HUDEP-2 (cell line): Measurements from ENCODE around the gene AGRP.
A peak's percentile ranks its signal among the peaks of the same experiment; 100 is the strongest.

Experiments used
- DNase-seq, 76 experiments: peaks; one replicate each; lab custom pipeline; 2025; ENCODE audit not compliant: unreplicated experiment in 76 of 76; lab: John Stamatoyannopoulos, UW

AGRP gene

GRCh38 chr16:67466581-67466980 is 16.8 kb downstream of the AGRP start:
- DNase-seq: no peak

- no peak for DNase-seq
Measured at GRCh38 chr16:67464565-67464964, 18.8 kb downstream of the AGRP start.

- DNase-seq: no peak
Measured at GRCh38 chr16:67463691-67464090, 19.7 kb downstream of the AGRP start.

DNA sequence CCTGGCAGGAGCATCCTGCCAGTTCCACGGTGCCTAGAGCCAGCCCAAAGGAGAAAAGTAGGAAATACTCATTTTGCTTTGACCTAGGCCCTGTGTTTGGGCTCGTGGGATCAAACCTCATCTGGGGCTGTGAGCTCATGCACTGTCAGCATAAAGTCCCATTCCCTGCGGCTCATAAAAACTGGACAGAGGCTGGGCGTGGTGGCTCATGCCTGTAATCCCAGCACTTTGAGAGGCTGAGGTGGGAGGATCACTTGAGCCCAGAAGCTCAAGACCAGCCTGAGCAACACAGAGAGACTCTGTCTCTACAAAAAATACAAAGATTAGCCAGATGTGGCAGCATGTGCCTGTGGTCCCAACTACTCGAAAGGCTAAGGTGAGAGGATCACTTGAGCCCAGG is 20.3 kb downstream of the AGRP start:
- DNase-seq: no peak

DNA sequence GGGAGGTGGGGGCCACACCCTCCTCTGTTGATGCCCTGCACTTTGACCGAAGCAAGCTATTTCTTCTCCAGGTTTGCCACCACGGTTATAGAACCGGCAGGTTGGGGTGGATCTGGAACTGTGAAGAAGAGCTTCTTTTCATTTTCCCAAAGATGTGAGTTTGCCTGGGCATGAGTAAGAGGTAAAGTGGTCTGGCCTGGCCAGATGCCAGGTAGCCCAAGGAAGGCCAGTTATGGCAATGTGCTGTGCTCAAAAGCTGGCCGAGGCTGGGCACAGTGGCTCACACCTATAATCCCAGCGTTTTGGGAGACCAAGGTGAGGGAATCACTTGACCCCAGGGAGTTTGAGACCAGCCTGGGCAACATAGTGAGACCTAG is 21.1 kb downstream of the AGRP start:
- DNase-seq: peak in 1 of 76 experiments; percentile 8

DNA sequence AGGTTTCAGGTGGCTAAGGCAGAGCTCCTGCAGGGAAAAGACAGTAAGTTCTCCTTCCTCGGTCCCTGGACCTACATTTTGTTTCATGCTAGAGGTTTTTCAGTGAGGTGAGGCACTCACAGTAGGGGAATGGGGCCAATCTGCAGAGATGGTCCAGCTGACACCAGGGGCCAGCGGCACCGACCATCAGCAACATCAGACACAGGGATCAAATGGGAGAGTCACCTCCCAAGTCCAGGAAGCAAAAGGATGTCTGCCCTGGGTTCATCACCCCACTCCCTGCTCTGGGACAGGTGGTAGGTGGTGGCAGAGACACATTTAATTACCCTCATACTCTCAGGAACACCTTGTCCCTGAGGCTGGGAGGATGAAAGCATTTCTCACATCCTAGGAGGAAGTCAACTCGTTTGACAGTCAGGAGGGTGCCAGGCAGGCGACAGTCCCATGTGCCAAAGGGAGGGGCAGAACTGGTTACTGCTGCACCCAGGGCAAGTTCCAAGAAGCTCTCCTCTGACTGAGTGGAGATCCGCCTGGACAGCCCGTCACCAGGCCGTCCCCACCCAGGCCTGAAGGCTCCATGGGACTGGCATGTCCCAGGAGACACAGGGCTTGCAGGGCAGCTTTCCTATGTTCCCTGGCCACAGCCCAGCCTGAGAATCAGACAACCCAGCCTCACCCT is 21.6 kb downstream of the AGRP start:
- DNase-seq: peak in 27 of 76 experiments; percentile 6 to 58 (median 29)

DNA sequence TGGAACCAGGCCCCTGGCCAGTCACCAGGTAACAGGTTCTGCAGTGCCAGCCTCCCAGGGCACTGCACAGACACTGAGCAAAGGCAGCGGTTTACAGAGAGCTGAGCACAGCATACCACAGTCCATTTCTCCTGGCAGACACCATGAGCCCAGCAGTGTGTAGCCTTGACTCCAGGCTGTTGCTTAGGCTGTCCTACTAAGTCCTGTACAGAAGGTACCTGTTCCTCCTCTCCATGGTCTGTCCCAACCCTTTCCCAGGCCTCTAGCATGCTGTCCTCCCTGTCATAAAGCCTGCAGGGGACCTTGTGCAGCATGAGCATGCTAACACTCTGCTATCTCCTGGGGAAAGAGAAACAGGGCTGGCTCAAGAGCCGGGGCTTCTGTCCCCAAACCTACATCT is 22.4 kb downstream of the AGRP start:
- no peak for DNase-seq

GRCh38 chr16:67460168-67460567 is 23.2 kb downstream of the AGRP start:
- DNase-seq: peak in 72 of 76 experiments; percentile 28 to 87 (median 64)

- DNase-seq: no peak
Measured at GRCh38 chr16:67459861-67460150, 23.5 kb downstream of the AGRP start.

DNA sequence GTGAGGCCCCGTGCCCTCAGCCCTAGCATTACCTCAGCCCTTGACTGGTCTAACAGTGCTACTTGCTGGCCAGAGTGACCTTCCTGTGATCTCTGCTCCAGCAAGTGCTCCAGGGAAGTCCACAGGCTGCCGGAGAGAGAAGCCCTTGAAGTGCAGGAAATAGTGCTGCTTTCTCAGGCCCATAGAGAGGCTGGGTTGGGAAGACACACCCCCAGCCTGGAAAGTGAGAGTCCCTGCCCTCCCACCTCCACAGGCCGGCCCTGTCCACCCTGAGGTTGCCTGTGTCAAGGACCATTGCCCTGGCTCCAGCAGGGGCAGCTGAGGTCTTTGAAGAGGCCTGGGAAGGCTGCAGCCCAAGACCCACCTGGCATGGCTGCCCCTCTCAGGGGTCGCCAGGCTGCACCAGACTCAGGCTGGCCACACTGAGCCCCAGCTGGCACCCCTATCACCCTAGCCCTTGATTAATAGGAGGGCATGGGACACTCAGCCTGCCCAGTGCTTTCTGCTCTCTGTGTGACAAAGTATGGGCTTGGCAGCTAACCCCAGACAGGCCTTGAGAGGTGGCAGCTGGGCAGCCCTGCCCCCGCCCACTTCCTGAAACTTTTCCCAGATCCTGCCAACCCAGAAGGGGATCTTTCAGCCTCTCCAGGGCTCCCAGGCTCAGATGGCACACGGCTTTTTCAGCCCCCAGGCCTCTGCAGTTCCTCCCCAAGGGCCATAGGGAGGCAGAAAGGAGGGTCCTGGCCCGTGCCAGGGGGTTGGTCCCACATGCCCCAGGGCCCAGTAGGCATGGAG is 24.1 kb downstream of the AGRP start:
- DNase-seq: peak in 1 of 76 experiments; percentile 22

- no peak for DNase-seq
Measured at GRCh38 chr16:67458121-67458641, 25.2 kb downstream of the AGRP start.

DNA sequence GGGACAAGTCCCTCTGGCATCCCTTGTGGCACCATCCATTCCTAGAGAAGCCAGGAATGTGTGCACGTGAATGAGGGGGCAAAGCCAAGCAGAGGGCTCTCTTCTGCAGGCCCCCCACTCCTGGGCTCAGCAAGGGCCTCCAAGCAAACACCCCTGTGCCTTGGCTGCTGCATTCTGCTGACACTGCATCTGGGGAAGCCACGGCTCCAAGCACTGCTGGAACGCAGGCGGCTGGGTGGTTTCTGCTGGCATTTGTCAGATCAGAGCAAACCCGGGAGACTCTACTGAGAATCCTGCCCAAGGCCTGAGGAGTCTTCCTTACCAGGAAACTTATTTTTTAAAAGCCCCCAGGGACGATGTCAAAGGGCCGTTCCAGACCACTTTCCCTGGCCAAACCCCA is 25.7 kb downstream of the AGRP start:
- no peak for DNase-seq

DNA sequence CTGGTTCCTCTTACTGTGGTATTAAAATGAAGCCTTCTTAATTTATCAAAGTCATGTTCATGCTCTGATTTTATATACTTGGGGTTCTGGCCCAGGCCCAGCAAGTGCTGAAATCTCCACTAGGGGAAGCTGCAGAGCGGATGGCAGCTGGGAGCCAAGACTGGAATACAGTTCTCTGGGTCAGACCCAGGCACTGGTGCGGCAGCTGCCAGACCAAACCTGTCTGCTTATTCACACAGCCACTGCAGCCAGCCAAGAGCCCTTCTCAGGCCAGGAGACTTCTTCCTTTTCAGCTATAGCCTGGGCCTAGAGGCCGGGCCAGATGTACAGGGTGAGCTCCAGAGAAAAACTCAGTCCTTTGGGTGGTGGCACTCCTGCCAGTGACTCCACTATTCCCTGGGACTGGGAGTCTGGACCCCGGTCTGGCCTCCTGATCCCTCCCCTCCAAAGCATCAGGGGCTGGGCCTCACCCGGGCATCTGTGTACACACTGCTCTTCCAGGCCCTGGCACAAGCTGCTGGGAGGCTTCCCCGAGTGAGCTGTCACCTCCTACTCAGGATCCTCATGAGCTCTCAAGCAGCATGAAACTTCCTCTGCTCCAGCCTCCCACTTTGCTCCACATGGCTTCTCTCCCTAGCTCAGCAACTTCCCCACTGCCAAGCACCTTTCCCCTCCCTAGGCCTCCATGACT is 26.8 kb downstream of the AGRP start:
- DNase-seq: peak in 11 of 76 experiments; percentile 4 to 31 (median 14)

DNA sequence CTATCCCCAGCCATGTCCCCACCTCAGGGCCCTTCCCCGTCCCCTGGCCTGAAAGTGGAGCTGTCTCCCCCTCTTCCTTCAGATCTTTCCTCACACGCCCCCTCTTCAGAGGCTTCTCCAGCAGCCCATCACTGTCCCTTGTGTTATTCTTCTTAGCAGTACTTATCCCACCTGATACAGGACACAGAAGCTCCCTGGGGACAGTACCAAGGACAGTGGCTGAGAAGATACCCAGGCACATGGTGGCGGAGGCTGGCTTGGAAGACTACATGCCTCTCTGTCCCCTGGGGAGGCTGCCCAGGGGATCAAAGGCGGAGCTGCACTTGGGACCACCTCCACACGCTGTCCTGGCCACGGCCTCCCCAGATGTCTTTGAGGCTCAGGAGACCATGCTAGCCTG is 28.5 kb downstream of the AGRP start:
- DNase-seq: no peak

GRCh38 chr16:67454104-67454503 is 29.2 kb downstream of the AGRP start:
- DNase-seq: no peak

DNA sequence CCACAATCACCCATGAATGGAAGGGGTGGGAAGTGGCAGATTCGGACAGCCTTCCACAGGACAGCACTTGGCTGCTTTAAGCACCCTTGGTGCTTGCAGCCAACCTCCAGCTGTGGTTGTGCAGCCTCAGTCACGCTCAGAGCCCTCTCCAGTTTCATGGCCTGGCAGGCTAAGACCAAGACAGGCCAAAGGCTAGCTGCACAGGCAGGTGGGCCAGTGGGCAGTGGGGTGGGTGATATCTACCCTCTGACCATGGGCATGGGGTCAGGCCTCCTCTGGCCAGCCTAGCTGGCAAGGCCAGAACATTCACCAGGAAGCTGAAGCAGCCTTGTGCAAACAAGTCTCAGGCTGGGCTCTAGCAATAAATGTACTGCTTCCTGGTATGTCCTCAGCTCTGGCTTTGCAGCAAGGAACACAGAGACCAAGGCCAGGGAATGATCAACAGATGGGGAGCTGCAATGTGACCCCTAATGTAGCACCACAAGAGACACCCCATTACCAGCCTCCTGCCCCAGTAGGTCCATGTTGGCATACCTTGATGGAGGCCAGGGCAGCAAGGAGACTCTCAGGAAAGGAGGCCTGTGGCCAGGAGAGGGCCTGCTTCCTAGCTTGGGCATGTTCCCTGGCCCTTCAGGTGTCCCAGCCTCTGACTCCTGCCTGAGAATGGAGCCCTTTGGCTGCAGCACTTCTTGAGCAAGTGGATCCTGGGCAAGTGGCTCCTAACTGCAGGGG is 31.5 kb downstream of the AGRP start:
- DNase-seq: no peak

- DNase-seq: no peak
Measured at GRCh38 chr16:67451061-67451703, 32.2 kb downstream of the AGRP start.

GRCh38 chr16:67449739-67450138 is 33.6 kb downstream of the AGRP start:
- DNase-seq: no peak

DNA sequence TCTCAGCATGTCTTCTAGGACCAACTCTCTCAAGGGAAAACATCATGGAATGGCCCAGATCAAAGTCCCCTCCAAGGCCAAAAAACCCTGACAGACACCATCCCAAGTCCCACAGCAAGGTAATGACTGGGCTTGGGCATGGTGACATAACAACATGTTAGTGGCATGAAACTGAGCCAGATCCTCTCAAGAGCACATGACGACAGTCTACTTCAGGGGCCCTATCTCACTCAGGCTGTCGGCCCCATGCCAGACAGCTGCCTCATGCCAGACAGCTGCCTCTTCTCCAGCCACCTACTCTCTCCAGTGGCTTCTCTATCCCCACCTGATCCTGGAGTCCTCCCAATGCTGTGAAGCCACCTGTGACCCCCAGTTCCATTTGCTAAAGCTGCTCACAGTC is 34.0 kb downstream of the AGRP start:
- peak in 72 of 76 experiments; percentile 21 to 84 (median 66) for DNase-seq

- DNase-seq: no peak
Measured at GRCh38 chr16:67448580-67448979, 34.8 kb downstream of the AGRP start.
